Right lobe of liver (tissue), 4 donors: ENCODE data around the gene FLAD1.

ENCODE experiments used
- POLR2A ChIP-seq: fragments of 450-650 bp; IDR thresholded peaks from one replicate; pipeline ENCODE4 v1.6.1; 2017; ENCODE audit warnings: antibody characterized with exemption, mild to moderate bottlenecking
- TF ChIP-seq, protein P1 (sequence below), 4 donors: fragments of 200-600 bp in 3 of 4; fragments of 450-650 bp in 1 of 4; IDR thresholded peaks; one replicate each; pipeline versions ENCODE4 v1.5.1 to v1.8.0; 2016 to 2022; ENCODE audit warnings: antibody characterized with exemption in 4 of 4, mild to moderate bottlenecking in 2 of 4
- donor health status: DM: no; HTN: no; CAD: no.
- donor health status: DM: no; HTN: no; CAD: no.
- donor health status: DM: no; HTN: yes; CAD: no.

DNA sequence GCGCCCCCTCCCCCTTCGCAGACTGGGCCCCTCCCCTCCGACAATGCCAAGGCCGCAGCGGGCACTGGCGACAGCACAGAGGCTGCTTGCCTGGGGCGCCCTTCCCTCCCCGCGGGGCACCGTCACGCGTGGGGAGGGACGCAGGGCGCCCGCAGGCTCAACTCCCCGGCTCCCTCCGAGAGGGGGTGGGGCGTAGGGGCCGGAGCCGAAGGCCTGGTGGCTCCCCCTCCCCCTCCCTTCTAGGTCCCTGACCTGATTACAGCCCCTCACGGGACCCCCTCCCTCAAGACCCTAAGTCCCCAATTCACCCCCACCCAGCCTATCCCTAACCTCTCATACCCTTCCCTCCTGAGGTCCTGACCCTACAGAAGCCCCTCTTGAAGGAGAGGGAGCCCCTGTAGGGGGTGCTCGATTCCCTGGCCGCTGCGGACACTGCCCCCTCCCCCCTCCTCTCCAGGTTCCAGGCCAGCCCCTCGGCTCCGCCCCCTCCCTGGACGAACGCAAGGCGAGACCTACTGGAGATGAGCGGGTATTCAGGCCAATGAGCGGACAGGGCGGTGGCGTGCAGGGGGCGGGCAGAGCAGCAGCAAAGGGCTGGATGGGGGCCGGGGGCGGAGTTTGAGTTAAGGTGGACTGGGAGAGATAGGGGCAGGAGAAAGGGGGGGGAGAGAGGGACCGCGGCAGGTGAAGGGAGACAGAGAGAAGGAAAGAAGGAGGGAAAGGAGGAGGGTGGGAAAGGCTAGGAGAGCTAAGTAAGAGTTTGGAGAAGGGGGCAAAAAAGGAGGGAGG lies 18.7 kb downstream of the FLAD1 start:
- TF ChIP-seq, protein P1, sequence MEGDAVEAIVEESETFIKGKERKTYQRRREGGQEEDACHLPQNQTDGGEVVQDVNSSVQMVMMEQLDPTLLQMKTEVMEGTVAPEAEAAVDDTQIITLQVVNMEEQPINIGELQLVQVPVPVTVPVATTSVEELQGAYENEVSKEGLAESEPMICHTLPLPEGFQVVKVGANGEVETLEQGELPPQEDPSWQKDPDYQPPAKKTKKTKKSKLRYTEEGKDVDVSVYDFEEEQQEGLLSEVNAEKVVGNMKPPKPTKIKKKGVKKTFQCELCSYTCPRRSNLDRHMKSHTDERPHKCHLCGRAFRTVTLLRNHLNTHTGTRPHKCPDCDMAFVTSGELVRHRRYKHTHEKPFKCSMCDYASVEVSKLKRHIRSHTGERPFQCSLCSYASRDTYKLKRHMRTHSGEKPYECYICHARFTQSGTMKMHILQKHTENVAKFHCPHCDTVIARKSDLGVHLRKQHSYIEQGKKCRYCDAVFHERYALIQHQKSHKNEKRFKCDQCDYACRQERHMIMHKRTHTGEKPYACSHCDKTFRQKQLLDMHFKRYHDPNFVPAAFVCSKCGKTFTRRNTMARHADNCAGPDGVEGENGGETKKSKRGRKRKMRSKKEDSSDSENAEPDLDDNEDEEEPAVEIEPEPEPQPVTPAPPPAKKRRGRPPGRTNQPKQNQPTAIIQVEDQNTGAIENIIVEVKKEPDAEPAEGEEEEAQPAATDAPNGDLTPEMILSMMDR (IDR thresholded peaks at IDR 0.05), result peak; percentile 18 to 39 (median 30)
- peak; percentile 71 for TF ChIP-seq POLR2A
